Glutamatergic neuron (in vitro differentiated cells): ENCODE measurements around the gene SIAH1. TPM values are rescaled to one million over a fixed set of nuclear protein-coding genes. Genes with fewer than 3 reads are reported as not detected.
"Not testable (repeated sequence)": the region's sequence is repeated elsewhere in the genome, so short reads cannot be mapped to it uniquely, and the experiment has no call there.

Experiments used
- DNase-seq: peaks from one replicate; pipeline ENCODE4 v3.0.0; 2022
- H3K27ac Mint-ChIP-seq: one replicate; pipeline ENCODE4 v1.8.0; 2020; ENCODE audit warnings: mild to moderate bottlenecking, mixed read lengths, inconsistent platforms; ENCODE audit not compliant: unreplicated experiment
- H3K27me3 Mint-ChIP-seq: one replicate; pipeline ENCODE4 v1.8.0; 2020; ENCODE audit warnings: mild to moderate bottlenecking, moderate library complexity, mixed read lengths, inconsistent platforms; ENCODE audit not compliant: unreplicated experiment
- H3K36me3 Mint-ChIP-seq: one replicate; pipeline ENCODE4 v1.8.0; 2020; ENCODE audit warnings: mild to moderate bottlenecking, mixed read lengths, inconsistent platforms; ENCODE audit not compliant: unreplicated experiment
- H3K4me1 Mint-ChIP-seq: one replicate; pipeline ENCODE4 v1.8.0; 2020; ENCODE audit warnings: mild to moderate bottlenecking, low read depth, mixed read lengths, inconsistent platforms; ENCODE audit not compliant: unreplicated experiment
- H3K4me3 Mint-ChIP-seq: one replicate; pipeline ENCODE4 v1.8.0; 2020; ENCODE audit warnings: mild to moderate bottlenecking, mixed read lengths, inconsistent platforms; ENCODE audit not compliant: unreplicated experiment
- H3K9me3 Mint-ChIP-seq: one replicate; pipeline ENCODE4 v1.8.0; 2020; ENCODE audit warnings: mild to moderate bottlenecking, moderate library complexity, mixed read lengths, inconsistent platforms; ENCODE audit not compliant: unreplicated experiment
- CTCF ChIP-seq: fragments of 200-600 bp; sonication (generic); IDR thresholded peaks from one replicate; pipeline ENCODE4 v1.5.0; 2021; ENCODE audit not compliant: partially characterized antibody, unreplicated experiment
- total RNA-seq: library from RNA; stranded (reverse); fragmentation: NEBNext Ultra II Directional; extraction: Animal tissue kit (Norgen Biotek cat#: 25700); gene quantifications from one replicate; pipeline ENCODE4 v1.2.1, GENCODE V29; 2021; ENCODE audit not compliant: unreplicated experiment

The SIAH1 gene
- total RNA-seq, 1 donor from 2014 or later: 46.7 TPM

- H3K27ac Mint-ChIP-seq: peak overlapping the region; percentile 86
- no peaks in the 10 kb centered on the region for H3K9me3 Mint-ChIP-seq
- H3K4me3 Mint-ChIP-seq: no peak overlapping the region
- no peak for TF ChIP-seq CTCF
- no peak for DNase-seq
- peaks cover 37% of the 10 kb centered on the region for H3K4me1 Mint-ChIP-seq
- no peaks in the 10 kb centered on the region for H3K27me3 Mint-ChIP-seq
- no peaks in the 10 kb centered on the region for H3K36me3 Mint-ChIP-seq
Observed at GRCh38 chr16:48361012-48361411, 24.2 kb downstream of the SIAH1 start.

GRCh38 chr16:48359983-48360382 is 25.2 kb downstream of the SIAH1 start:
- no peak overlapping the region for H3K4me3 Mint-ChIP-seq
- H3K4me1 Mint-ChIP-seq: peaks cover 33% of the 10 kb centered on the region
- H3K9me3 Mint-ChIP-seq: peaks cover 2% of the 10 kb centered on the region
- no peak for DNase-seq
- H3K36me3 Mint-ChIP-seq: no peaks in the 10 kb centered on the region
- H3K27me3 Mint-ChIP-seq: no peaks in the 10 kb centered on the region
- no peak for TF ChIP-seq CTCF
- H3K27ac Mint-ChIP-seq: no peak overlapping the region

- no peak for TF ChIP-seq CTCF
- H3K4me3 Mint-ChIP-seq: no peak overlapping the region
- H3K9me3 Mint-ChIP-seq: peaks cover 5% of the 10 kb centered on the region
- H3K27ac Mint-ChIP-seq: no peak overlapping the region
- peaks cover 31% of the 10 kb centered on the region for H3K4me1 Mint-ChIP-seq
- no peaks in the 10 kb centered on the region for H3K27me3 Mint-ChIP-seq
- no peak for DNase-seq
- no peaks in the 10 kb centered on the region for H3K36me3 Mint-ChIP-seq
Observed at GRCh38 chr16:48358419-48358818, 26.8 kb downstream of the SIAH1 start.

- TF ChIP-seq CTCF: no peak
- Mint-ChIP-seq H3K4me3 (no peak overlapping the region), H3K4me1 (peaks cover 23% of the 10 kb centered on the region), H3K36me3 (no peaks in the 10 kb centered on the region), H3K27me3 (no peaks in the 10 kb centered on the region), H3K27ac (no peak overlapping the region), H3K9me3 (peaks cover 5% of the 10 kb centered on the region)
- no peak for DNase-seq
Observed at GRCh38 chr16:48356633-48357376, 28.4 kb downstream of the SIAH1 start.

GRCh38 chr16:48354877-48355855 is 30.0 kb downstream of the SIAH1 start:
- H3K27me3 Mint-ChIP-seq: no peaks in the 10 kb centered on the region
- peak overlapping the region; percentile 72 for H3K27ac Mint-ChIP-seq
- peaks cover 5% of the 10 kb centered on the region for H3K9me3 Mint-ChIP-seq
- no peaks in the 10 kb centered on the region for H3K36me3 Mint-ChIP-seq
- DNase-seq: no peak
- TF ChIP-seq CTCF: no peak
- H3K4me3 Mint-ChIP-seq: no peak overlapping the region
- peaks cover 11% of the 10 kb centered on the region for H3K4me1 Mint-ChIP-seq

- H3K9me3 Mint-ChIP-seq, H3K36me3 Mint-ChIP-seq: not testable (repeated sequence)
Observed at GRCh38 chr16:48354385-48354784, 30.8 kb downstream of the SIAH1 start.

More at GRCh38 chr16:48354385-48354784, 30.8 kb downstream of the SIAH1 start:
- H3K27me3 Mint-ChIP-seq, DNase-seq, H3K27ac Mint-ChIP-seq, H3K4me3 Mint-ChIP-seq: not testable (repeated sequence)
- H3K4me1 Mint-ChIP-seq: peaks cover 11% of the 10 kb centered on the region
